HG03469 (cell line): ENCODE results near the gene CSTPP1.

ENCODE experiments used
- ATAC-seq: cut with Tn5 transposase; IDR thresholded peaks from one replicate; pipeline ENCODE4 v1.9.1; 2021; ENCODE audit warnings: mild to moderate bottlenecking, moderate library complexity, moderate number of reproducible peaks; ENCODE audit not compliant: unreplicated experiment

CSTPP1 gene

DNA sequence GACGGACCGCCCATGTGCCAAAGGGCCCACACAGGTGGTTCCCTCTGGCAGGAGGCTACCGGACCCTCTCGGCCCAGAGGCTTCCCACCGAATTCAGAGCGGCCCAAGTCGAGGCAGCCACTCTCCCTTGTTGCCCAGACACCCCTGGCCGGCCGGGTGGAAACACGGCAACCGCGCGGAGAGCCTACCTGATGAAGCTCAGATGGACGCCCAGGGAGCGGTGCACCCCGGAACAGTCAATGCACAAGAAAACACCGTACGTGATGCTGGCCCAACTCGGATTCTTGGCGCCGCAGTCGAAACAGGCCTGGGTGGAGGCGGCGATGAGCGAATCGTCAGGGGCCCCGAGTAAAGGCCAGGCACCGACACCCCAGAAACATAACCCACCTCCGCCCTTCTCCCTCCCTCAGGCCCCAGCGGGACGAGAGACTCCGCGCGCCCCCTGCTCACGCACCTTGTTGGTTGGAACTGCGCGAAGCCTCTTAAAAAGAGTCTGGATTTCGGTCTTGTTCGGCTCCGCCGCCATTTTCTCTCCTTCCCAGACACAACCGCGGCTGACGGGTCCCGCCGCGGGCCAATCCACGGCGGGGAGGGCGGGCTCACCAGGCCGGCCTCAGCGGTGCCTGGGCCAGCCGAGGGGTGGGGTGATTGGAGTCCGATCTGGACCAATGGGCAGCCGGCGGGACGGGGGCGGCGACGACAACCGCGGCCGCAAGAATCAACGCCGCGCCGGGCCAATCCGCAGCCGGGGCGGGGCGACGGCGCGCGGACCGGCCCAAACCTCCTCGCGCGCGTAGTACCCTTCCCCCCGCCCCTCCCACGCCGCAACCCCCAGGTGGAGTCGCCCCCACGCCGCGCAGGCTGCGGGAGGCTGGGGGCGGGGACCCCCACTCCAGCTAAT, 240.0 kb downstream of the CSTPP1 start, which contains the start of gene ARFGAP2:
Gene ARFGAP2 (minus strand): TSS at position 552 of the 901 bp plus-strand sequence. CDS start 26 bp downstream, at position 526.
- ATAC-seq = peak; percentile 72

DNA sequence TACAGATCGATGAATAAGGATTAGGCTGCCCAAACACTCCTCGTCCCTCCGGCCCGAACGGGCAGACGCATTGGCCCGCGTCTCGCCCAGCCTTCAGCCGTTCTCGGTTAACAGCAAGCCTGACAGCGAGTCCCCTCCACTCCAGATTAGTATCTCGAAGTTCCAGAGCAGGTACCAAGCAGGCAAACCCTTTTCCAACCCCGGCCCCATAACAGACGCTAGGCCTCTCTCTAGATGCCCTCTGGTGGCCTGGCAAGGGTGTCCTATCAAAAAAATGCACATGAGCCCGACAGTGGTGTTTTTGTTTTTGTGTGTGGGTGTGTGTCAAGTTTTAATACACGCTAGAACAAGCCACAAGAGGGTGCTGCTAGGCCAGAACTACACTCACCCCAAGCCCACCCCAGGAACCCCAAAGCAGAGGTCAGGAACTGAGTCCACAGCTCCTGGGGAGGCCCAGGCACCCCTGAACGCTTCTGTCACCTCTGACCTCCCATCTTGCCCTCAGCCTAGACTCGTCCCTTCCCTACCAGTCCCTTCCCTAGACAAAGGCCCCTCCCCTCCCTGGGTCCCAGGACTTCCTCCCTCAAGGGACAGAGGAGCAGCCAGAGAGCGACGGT, 240.8 kb downstream of the CSTPP1 start:
- no peak for ATAC-seq

GRCh38 chr11:47177846-47178245, 241.3 kb downstream of the CSTPP1 start:
- ATAC-seq = no peak

- no peak for ATAC-seq
These were observed 241.8 kb downstream of the CSTPP1 start for GRCh38 chr11:47178316-47178715.

- ATAC-seq = no peak
These were observed 242.4 kb downstream of the CSTPP1 start for GRCh38 chr11:47178737-47179654.

GRCh38 chr11:47179655-47179991, 243.1 kb downstream of the CSTPP1 start:
- no peak for ATAC-seq

GRCh38 chr11:47180006-47180787, 243.6 kb downstream of the CSTPP1 start:
- no peak for ATAC-seq

DNA sequence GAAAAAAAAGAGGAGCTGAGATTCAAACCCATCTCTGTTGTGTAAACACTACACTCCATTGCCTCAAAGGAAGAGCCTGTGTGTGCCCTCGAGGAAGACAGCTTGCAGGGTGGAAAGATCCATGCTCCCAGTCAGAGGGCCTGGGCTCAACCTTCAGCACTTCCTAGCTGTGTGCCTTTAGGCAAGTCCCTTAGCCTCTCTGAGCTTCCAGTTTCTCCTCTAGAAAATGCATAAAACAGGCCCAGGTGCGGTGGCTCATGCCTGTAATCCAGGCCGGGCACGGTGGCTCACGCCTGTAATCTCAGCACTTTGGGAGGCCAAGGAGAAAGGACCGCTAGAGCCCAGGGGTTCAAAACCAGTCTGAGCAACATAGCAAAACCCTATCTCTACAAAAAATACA, 244.7 kb downstream of the CSTPP1 start:
- no peak for ATAC-seq

- ATAC-seq = no peak
These were observed 245.8 kb downstream of the CSTPP1 start for GRCh38 chr11:47182380-47182779.

GRCh38 chr11:47183031-47183856, 246.7 kb downstream of the CSTPP1 start:
- no peak for ATAC-seq

DNA sequence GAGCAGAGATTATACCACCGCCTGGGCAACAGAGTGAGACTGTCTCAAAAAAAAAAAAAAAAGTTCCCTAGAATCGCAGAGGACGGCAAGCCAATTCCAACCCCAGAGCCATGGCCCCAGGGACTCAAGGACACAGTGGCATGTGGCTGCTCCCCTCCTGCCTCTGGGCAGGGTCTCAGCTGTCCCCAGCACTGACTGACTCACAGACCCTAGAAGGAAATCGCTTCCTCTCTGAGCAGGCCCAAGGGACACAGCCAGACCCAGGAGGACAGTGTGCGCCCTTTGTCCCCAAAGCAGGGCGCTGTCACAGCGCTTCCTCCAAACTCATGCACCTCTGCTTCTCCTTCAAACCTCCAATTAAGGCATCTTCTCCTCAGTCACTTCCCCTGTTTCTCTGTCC, 247.4 kb downstream of the CSTPP1 start:
- ATAC-seq = no peak

- no peak for ATAC-seq
These were observed 248.2 kb downstream of the CSTPP1 start for GRCh38 chr11:47184711-47185304.

- no peak for ATAC-seq
These were observed 248.9 kb downstream of the CSTPP1 start for GRCh38 chr11:47185305-47186075.

DNA sequence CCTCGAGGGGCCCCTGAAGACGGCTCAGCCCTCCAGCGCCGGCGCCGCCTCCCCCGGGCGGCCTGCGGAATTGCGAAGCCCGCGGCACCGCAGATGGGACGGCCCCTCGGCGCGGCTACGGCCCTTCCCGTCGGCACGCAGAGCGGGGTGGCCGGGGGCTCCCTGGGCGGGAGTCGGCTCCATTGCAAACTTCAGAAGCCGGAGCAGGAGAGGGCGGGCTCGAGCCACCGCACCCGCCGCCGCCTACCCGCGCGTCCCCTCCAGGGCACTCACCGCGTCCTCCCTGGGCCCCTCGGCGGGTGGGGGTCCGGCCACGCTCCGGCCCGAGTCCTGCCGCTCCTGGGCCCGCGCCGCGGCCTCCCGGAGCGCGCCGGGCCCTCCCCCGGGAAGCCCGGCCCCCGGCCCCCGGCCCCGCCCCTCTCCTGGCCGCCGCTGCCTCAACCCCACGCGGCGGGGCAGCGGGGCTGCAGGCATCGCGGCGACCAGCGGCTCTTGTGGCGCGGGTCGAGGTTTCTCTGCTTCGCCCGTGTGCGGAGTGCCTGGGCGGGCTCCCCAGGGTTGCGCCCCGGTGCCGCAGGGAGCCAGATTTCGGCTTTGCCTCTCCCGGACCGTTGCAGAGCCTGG, 249.6 kb downstream of the CSTPP1 start, which contains the start of gene PACSIN3:
Gene PACSIN3 (minus strand): TSS at position 359 of the 624 bp plus-strand sequence. CDS start 3,707 bp downstream, outside the sequence.
- no peak for ATAC-seq

- ATAC-seq = no peak
These were observed 250.4 kb downstream of the CSTPP1 start for GRCh38 chr11:47186700-47187695.

GRCh38 chr11:47187723-47188122, 251.2 kb downstream of the CSTPP1 start:
- no peak for ATAC-seq

- ATAC-seq = no peak
These were observed 251.7 kb downstream of the CSTPP1 start for GRCh38 chr11:47188259-47188658.
